Endothelial cell (in vitro differentiated cells): ENCODE measurements around the gene ACOT11. TPM values are rescaled to one million over a fixed set of nuclear protein-coding genes. Genes with fewer than 3 reads are reported as not detected.
A peak's percentile ranks its signal among the peaks of the same experiment; 100 is the strongest.

Experiments used
- DNase-seq: peaks from one replicate; pipeline ENCODE4 v3.0.0; 2021; ENCODE audit warnings: low spot score
- H3K27ac Mint-ChIP-seq: one replicate; pipeline ENCODE4 v1.8.0; 2021; ENCODE audit warnings: mixed read lengths, inconsistent platforms; ENCODE audit not compliant: unreplicated experiment
- H3K27me3 Mint-ChIP-seq: one replicate; pipeline ENCODE4 v1.8.0; 2021; ENCODE audit warnings: mild to moderate bottlenecking, moderate library complexity, mixed read lengths, inconsistent platforms; ENCODE audit not compliant: unreplicated experiment
- H3K36me3 Mint-ChIP-seq: one replicate; pipeline ENCODE4 v1.8.0; 2021; ENCODE audit warnings: mild to moderate bottlenecking, low read depth, mixed read lengths, inconsistent platforms; ENCODE audit not compliant: unreplicated experiment
- H3K4me1 Mint-ChIP-seq: one replicate; pipeline ENCODE4 v1.8.0; 2021; ENCODE audit warnings: mild to moderate bottlenecking, mixed read lengths, inconsistent platforms; ENCODE audit not compliant: unreplicated experiment
- H3K4me3 Mint-ChIP-seq: one replicate; pipeline ENCODE4 v1.8.0; 2021; ENCODE audit warnings: mild to moderate bottlenecking, mixed read lengths, inconsistent platforms; ENCODE audit not compliant: unreplicated experiment
- H3K9me3 Mint-ChIP-seq: one replicate; pipeline ENCODE4 v1.8.0; 2021; ENCODE audit warnings: mixed read lengths, inconsistent platforms; ENCODE audit not compliant: unreplicated experiment
- CTCF ChIP-seq: fragments of 200-600 bp; sonication (generic); IDR thresholded peaks from one replicate; pipeline ENCODE4 v1.5.0; 2021; ENCODE audit warnings: antibody characterized with exemption; ENCODE audit not compliant: unreplicated experiment
- total RNA-seq: library from RNA; stranded (reverse); fragmentation: NEBNext Ultra II Directional; extraction: Animal tissue kit (Norgen Biotek cat#: 25700); gene quantifications from one replicate; pipeline ENCODE4 v1.2.1, GENCODE V29; 2021; ENCODE audit not compliant: unreplicated experiment

ACOT11 gene
- total RNA-seq, 1 donor from 2014 or later: 35.6 TPM

- Mint-ChIP-seq H3K4me1 (peaks cover 59% of the 10 kb centered on the region), H3K27me3 (peaks cover 5% of the 10 kb centered on the region), H3K9me3 (no peaks in the 10 kb centered on the region), H3K27ac (peak overlapping the region; percentile 22), H3K36me3 (peaks cover 13% of the 10 kb centered on the region), H3K4me3 (peak overlapping the region; percentile 32)
- no peak for DNase-seq
- no peak for TF ChIP-seq CTCF
Measured at GRCh38 chr1:54566438-54567141, 18.6 kb downstream of the ACOT11 start.

- DNase-seq: no peak
- Mint-ChIP-seq H3K4me3 (peak overlapping the region; percentile 5), H3K4me1 (peaks cover 72% of the 10 kb centered on the region), H3K36me3 (peaks cover 13% of the 10 kb centered on the region), H3K27ac (peak overlapping the region; percentile 2), H3K9me3 (no peaks in the 10 kb centered on the region), H3K27me3 (peaks cover 6% of the 10 kb centered on the region)
- no peak for TF ChIP-seq CTCF
Measured at GRCh38 chr1:54567961-54568360, 19.9 kb downstream of the ACOT11 start.

- peaks cover 75% of the 10 kb centered on the region for H3K4me1 Mint-ChIP-seq
- peak overlapping the region; percentile 65 for H3K27ac Mint-ChIP-seq
- no peak overlapping the region for H3K4me3 Mint-ChIP-seq
- peaks cover 13% of the 10 kb centered on the region for H3K36me3 Mint-ChIP-seq
- no peak for TF ChIP-seq CTCF
- no peak for DNase-seq
- H3K27me3 Mint-ChIP-seq: peaks cover 8% of the 10 kb centered on the region
- H3K9me3 Mint-ChIP-seq: no peaks in the 10 kb centered on the region
Measured at GRCh38 chr1:54569339-54569738, 21.3 kb downstream of the ACOT11 start.

- no peak for TF ChIP-seq CTCF
- Mint-ChIP-seq H3K27me3 (peaks cover 6% of the 10 kb centered on the region), H3K4me1 (peaks cover 75% of the 10 kb centered on the region), H3K4me3 (no peak overlapping the region), H3K9me3 (no peaks in the 10 kb centered on the region), H3K27ac (peak overlapping the region; percentile 78), H3K36me3 (peaks cover 13% of the 10 kb centered on the region)
- DNase-seq: no peak
Measured at GRCh38 chr1:54570161-54570560, 22.1 kb downstream of the ACOT11 start.

- peaks cover 77% of the 10 kb centered on the region for H3K4me1 Mint-ChIP-seq
- TF ChIP-seq CTCF: no peak
- peak overlapping the region; percentile 98 for H3K27ac Mint-ChIP-seq
- H3K9me3 Mint-ChIP-seq: no peaks in the 10 kb centered on the region
- no peak for DNase-seq
- peaks cover 6% of the 10 kb centered on the region for H3K27me3 Mint-ChIP-seq
- H3K4me3 Mint-ChIP-seq: no peak overlapping the region
- peaks cover 13% of the 10 kb centered on the region for H3K36me3 Mint-ChIP-seq
Measured at GRCh38 chr1:54571326-54571725, 23.3 kb downstream of the ACOT11 start.
